ENCODE data around the gene HLA-DQA1.

DNA sequence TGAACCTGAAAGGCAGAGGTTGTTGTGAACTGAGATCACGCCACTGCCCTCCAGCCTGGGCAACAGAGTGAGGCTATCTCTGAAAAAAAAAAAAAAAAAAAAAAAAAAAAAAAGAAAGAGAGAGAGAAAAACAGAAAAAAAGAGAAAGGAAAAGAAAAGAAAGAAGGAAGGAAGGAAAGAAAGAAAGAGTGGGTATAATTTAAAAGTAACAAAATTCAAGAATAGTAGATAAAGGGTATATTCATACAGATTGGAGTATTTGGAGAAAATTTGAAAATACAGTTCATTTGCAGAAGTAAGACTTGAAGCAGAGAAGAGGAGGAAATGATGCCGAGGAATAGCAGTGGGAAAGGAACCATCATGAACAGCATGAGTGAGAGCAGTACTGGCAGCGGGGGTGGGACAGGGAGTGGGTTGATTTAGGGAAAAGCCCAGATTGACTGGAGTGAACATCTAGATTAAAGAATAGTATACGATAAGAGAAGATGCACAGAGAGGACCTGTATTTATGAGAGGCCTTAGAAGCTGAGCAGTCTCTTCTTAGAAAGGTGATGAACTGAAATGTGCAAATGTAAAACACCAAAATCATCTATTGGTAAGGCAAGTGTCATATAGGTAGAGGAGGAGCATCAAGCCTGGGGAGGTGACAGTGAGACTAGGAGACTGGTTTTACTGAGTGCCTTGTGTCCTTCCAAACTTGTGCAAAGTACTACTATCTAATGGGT lies 29.8 kb upstream of the HLA-DQA1 start:
- TF ChIP-seq TCF7L2 (IDR thresholded peaks at IDR 0.05; ENCODE audit: borderline replicate concordance, extremely low read depth, insufficient read depth, insufficient read length) (no peak), POLR2A (IDR thresholded peaks at IDR 0.05; ENCODE audit: borderline replicate concordance, extremely low read depth, insufficient read depth, insufficient read length) (no peak), EZH2 (IDR thresholded peaks at IDR 0.05) (no peak), POLR2AphosphoS5 (IDR thresholded peaks at IDR 0.05; ENCODE audit: low read depth, low read length) (no peak), YY1 (IDR thresholded peaks at IDR 0.05; ENCODE audit: extremely low read depth, insufficient replicate concordance, low read depth, low read length) (no peak), RAD21 (IDR thresholded peaks at IDR 0.05; ENCODE audit: low read depth) (no peak), CEBPB (IDR thresholded peaks at IDR 0.05; ENCODE audit: low read depth) (no peak), SP1 (IDR thresholded peaks at IDR 0.05; ENCODE audit: low read depth) (no peak), SIN3A (IDR thresholded peaks at IDR 0.05; ENCODE audit: low read depth) (no peak)
- TF ChIP-seq, protein P1, sequence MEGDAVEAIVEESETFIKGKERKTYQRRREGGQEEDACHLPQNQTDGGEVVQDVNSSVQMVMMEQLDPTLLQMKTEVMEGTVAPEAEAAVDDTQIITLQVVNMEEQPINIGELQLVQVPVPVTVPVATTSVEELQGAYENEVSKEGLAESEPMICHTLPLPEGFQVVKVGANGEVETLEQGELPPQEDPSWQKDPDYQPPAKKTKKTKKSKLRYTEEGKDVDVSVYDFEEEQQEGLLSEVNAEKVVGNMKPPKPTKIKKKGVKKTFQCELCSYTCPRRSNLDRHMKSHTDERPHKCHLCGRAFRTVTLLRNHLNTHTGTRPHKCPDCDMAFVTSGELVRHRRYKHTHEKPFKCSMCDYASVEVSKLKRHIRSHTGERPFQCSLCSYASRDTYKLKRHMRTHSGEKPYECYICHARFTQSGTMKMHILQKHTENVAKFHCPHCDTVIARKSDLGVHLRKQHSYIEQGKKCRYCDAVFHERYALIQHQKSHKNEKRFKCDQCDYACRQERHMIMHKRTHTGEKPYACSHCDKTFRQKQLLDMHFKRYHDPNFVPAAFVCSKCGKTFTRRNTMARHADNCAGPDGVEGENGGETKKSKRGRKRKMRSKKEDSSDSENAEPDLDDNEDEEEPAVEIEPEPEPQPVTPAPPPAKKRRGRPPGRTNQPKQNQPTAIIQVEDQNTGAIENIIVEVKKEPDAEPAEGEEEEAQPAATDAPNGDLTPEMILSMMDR (IDR thresholded peaks at IDR 0.05 in 2 of 3, conservative IDR thresholded peaks at IDR 0.05 in 1 of 3; ENCODE audit: borderline replicate concordance in 1 of 3, insufficient read depth in 1 of 3, low read depth in 2 of 3, low read length in 2 of 3), result no peak
- TF ChIP-seq, protein P2, sequence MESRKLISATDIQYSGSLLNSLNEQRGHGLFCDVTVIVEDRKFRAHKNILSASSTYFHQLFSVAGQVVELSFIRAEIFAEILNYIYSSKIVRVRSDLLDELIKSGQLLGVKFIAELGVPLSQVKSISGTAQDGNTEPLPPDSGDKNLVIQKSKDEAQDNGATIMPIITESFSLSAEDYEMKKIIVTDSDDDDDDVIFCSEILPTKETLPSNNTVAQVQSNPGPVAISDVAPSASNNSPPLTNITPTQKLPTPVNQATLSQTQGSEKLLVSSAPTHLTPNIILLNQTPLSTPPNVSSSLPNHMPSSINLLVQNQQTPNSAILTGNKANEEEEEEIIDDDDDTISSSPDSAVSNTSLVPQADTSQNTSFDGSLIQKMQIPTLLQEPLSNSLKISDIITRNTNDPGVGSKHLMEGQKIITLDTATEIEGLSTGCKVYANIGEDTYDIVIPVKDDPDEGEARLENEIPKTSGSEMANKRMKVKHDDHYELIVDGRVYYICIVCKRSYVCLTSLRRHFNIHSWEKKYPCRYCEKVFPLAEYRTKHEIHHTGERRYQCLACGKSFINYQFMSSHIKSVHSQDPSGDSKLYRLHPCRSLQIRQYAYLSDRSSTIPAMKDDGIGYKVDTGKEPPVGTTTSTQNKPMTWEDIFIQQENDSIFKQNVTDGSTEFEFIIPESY (IDR thresholded peaks at IDR 0.05; ENCODE audit: extremely low read depth, insufficient replicate concordance, low read length), result no peak
- TF ChIP-seq, protein P3, sequence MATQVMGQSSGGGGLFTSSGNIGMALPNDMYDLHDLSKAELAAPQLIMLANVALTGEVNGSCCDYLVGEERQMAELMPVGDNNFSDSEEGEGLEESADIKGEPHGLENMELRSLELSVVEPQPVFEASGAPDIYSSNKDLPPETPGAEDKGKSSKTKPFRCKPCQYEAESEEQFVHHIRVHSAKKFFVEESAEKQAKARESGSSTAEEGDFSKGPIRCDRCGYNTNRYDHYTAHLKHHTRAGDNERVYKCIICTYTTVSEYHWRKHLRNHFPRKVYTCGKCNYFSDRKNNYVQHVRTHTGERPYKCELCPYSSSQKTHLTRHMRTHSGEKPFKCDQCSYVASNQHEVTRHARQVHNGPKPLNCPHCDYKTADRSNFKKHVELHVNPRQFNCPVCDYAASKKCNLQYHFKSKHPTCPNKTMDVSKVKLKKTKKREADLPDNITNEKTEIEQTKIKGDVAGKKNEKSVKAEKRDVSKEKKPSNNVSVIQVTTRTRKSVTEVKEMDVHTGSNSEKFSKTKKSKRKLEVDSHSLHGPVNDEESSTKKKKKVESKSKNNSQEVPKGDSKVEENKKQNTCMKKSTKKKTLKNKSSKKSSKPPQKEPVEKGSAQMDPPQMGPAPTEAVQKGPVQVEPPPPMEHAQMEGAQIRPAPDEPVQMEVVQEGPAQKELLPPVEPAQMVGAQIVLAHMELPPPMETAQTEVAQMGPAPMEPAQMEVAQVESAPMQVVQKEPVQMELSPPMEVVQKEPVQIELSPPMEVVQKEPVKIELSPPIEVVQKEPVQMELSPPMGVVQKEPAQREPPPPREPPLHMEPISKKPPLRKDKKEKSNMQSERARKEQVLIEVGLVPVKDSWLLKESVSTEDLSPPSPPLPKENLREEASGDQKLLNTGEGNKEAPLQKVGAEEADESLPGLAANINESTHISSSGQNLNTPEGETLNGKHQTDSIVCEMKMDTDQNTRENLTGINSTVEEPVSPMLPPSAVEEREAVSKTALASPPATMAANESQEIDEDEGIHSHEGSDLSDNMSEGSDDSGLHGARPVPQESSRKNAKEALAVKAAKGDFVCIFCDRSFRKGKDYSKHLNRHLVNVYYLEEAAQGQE (IDR thresholded peaks at IDR 0.05; ENCODE audit: low read depth), result no peak
- TF ChIP-seq, protein P4, sequence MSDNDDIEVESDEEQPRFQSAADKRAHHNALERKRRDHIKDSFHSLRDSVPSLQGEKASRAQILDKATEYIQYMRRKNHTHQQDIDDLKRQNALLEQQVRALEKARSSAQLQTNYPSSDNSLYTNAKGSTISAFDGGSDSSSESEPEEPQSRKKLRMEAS (IDR thresholded peaks at IDR 0.05), result no peak
- TF ChIP-seq, protein P5, sequence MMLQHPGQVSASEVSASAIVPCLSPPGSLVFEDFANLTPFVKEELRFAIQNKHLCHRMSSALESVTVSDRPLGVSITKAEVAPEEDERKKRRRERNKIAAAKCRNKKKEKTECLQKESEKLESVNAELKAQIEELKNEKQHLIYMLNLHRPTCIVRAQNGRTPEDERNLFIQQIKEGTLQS (IDR thresholded peaks at IDR 0.05), result no peak
